NCI-H146 treated with DMSO at 0.1 percent for 48 hours (cell line): ENCODE measurements around the gene THAP12.

ENCODE experiments used
- DNase-seq: peaks from one replicate; lab custom pipeline; 2025; ENCODE audit not compliant: unreplicated experiment; lab: John Stamatoyannopoulos, UW

THAP12 gene

GRCh38 chr11:76380159-76380976 is 564 bp downstream of the THAP12 start:
- DNase-seq = no peak

- DNase-seq = no peak
Measured at GRCh38 chr11:76379807-76380158, 1.1 kb downstream of the THAP12 start.

GRCh38 chr11:76376746-76377558 is 4.0 kb downstream of the THAP12 start:
- DNase-seq = no peak

GRCh38 chr11:76371170-76371569 is 9.8 kb downstream of the THAP12 start:
- no peak for DNase-seq

GRCh38 chr11:76369406-76369805 is 11.5 kb downstream of the THAP12 start:
- no peak for DNase-seq

GRCh38 chr11:76368490-76368889 is 12.4 kb downstream of the THAP12 start:
- no peak for DNase-seq

GRCh38 chr11:76365038-76365679 is 15.8 kb downstream of the THAP12 start:
- no peak for DNase-seq

GRCh38 chr11:76362716-76363115 is 18.2 kb downstream of the THAP12 start:
- no peak for DNase-seq

- DNase-seq = no peak
Measured at GRCh38 chr11:76361776-76362175, 19.2 kb downstream of the THAP12 start.

GRCh38 chr11:76361374-76361773 is 19.6 kb downstream of the THAP12 start:
- no peak for DNase-seq

GRCh38 chr11:76355172-76355571 is 25.8 kb downstream of the THAP12 start:
- no peak for DNase-seq

GRCh38 chr11:76348348-76348747 is 32.6 kb downstream of the THAP12 start:
- no peak for DNase-seq

- no peak for DNase-seq
Measured at GRCh38 chr11:76347466-76347865, 33.5 kb downstream of the THAP12 start.

GRCh38 chr11:76339221-76339620 is 41.7 kb downstream of the THAP12 start:
- no peak for DNase-seq

GRCh38 chr11:76337923-76338322 is 43.0 kb downstream of the THAP12 start:
- DNase-seq = no peak

GRCh38 chr11:76337469-76337868 is 43.5 kb downstream of the THAP12 start:
- no peak for DNase-seq

- no peak for DNase-seq
Measured at GRCh38 chr11:76336597-76336996, 44.3 kb downstream of the THAP12 start.

GRCh38 chr11:76335842-76336241 is 45.1 kb downstream of the THAP12 start:
- no peak for DNase-seq

GRCh38 chr11:76334826-76335389 is 46.0 kb downstream of the THAP12 start:
- DNase-seq = no peak

- DNase-seq = no peak
Measured at GRCh38 chr11:76330651-76331050, 50.3 kb downstream of the THAP12 start.

- no peak for DNase-seq
Measured at GRCh38 chr11:76329983-76330382, 50.9 kb downstream of the THAP12 start.
